Measurements from ENCODE around the gene DUSP14. TPM values are rescaled to one million over a fixed set of nuclear protein-coding genes. Genes with fewer than 3 reads are reported as not detected.

DUSP14 gene
- total RNA-seq, 3 donors from 2014 or later = 18.7 to 32.8 (median 24.6) TPM

DNA sequence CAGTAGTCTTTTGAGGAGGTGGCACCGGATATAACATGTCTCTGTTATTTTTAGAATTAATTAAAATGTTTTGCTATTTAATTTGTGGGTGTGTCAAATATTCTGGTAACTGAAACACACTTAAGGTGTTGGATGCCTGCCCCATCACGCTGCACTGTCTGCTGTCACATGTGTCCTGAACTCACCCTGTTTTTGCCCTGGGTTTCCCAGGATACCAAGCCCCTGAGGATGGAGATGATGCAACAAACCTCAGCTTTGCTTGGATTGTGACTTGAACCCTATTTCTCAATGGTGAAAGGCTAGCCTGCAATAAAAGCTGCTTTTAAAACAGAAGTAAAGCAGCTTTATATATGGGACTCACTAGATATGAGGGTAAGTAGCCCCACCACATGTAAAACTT is 11.5 kb upstream of the DUSP14 start:
- TF ChIP-seq, protein P1, sequence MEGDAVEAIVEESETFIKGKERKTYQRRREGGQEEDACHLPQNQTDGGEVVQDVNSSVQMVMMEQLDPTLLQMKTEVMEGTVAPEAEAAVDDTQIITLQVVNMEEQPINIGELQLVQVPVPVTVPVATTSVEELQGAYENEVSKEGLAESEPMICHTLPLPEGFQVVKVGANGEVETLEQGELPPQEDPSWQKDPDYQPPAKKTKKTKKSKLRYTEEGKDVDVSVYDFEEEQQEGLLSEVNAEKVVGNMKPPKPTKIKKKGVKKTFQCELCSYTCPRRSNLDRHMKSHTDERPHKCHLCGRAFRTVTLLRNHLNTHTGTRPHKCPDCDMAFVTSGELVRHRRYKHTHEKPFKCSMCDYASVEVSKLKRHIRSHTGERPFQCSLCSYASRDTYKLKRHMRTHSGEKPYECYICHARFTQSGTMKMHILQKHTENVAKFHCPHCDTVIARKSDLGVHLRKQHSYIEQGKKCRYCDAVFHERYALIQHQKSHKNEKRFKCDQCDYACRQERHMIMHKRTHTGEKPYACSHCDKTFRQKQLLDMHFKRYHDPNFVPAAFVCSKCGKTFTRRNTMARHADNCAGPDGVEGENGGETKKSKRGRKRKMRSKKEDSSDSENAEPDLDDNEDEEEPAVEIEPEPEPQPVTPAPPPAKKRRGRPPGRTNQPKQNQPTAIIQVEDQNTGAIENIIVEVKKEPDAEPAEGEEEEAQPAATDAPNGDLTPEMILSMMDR (IDR thresholded peaks at IDR 0.05) = no peak
- TF ChIP-seq POLR2AphosphoS5 (IDR thresholded peaks at IDR 0.05) = peak in 2 of 3 donors; percentile 63 to 77
- peak overlapping the region; percentile 76 to 89 for H3K27ac ChIP-seq

DNA sequence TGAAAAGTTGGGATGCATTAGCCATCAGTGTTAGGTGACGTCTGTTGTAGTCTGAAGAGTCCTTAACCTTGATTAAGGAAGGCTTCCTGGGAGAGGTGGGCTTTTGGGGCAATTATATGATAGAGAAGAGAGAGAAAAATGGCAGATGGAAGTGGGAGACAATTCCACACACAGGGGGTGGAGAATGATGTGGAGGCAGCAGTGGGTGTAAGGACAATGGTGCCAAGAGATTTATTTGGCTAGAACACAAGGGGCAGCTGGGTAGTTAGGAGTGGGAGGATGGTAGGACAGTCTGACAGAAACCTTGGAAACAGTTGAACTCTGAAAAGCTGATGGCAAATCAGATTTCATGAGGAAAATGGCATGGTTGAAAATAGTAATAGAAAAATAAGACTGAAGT is 10.7 kb upstream of the DUSP14 start:
- DNase-seq (ENCODE audit: low spot score in 2 of 2) = no peak
- peaks cover 5% of the 10 kb centered on the region for H3K36me3 ChIP-seq
- H3K9me3 ChIP-seq = no peaks in the 10 kb centered on the region
- no peaks in the 10 kb centered on the region for H3K27me3 ChIP-seq
- peaks cover 4 to 8% of the 10 kb centered on the region in 2 donors for H3K4me1 ChIP-seq
- H3K4me3 ChIP-seq = no peak overlapping the region
- TF ChIP-seq, protein P1 (IDR thresholded peaks at IDR 0.05) = no peak
- TF ChIP-seq POLR2AphosphoS5 (IDR thresholded peaks at IDR 0.05) (no peak), POLR2A (IDR thresholded peaks at IDR 0.05) (no peak)
- H3K27ac ChIP-seq = peak overlapping the region; percentile 51 to 89
- intact Hi-C loops (cut with DNase I; ENCODE audit: low total_unique reads) = loop anchor here (5.0 kb wide), 1 partner anchor 183 kb away; no protein-coding TSS in a partner anchor

More for the DNA sequence above, 11.5 kb upstream of the DUSP14 start:
- H3K4me1 ChIP-seq = peaks cover 4 to 8% of the 10 kb centered on the region in 2 donors
- H3K4me3 ChIP-seq = no peak overlapping the region
- DNase-seq (ENCODE audit: low spot score in 2 of 2) = peak in 1 of 2 donors; percentile 81
- no peaks in the 10 kb centered on the region for H3K9me3 ChIP-seq
- H3K27me3 ChIP-seq = no peaks in the 10 kb centered on the region
- H3K36me3 ChIP-seq = peaks cover 5% of the 10 kb centered on the region
- intact Hi-C loops (cut with DNase I; ENCODE audit: low total_unique reads) = loop anchor here (5.0 kb wide), 1 partner anchor 184 kb away; no protein-coding TSS in a partner anchor

DNA sequence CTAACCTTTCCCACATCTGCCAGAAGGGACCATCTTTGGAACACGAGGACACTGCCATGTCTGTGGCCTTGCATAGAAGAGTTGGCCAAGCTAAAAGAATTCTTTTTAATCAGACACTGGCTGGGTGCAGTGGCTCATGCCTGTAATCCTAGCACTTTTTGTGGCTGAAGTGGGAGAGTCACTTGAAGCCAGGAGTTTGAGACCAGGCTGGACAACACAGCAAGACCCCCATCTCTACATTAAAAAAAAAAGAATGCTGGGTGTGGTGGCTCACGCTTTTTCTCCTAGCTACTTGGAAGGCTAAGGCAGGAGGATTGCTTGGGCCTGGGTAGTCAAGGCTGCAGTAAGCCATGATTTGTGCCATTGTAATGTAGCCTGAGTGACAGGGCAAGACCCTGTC is 9.3 kb upstream of the DUSP14 start:
- TF ChIP-seq POLR2AphosphoS5 (IDR thresholded peaks at IDR 0.05) = no peak
- TF ChIP-seq POLR2A (IDR thresholded peaks at IDR 0.05) = no peak
- TF ChIP-seq, protein P1 (IDR thresholded peaks at IDR 0.05) = no peak
- Histone ChIP-seq H3K27me3 (no peaks in the 10 kb centered on the region), H3K4me3 (no peak overlapping the region), H3K4me1 (peaks cover 4 to 8% of the 10 kb centered on the region in 2 donors), H3K9me3 (no peaks in the 10 kb centered on the region), H3K27ac (no peak overlapping the region), H3K36me3 (peaks cover 5% of the 10 kb centered on the region)
- intact Hi-C loops (cut with DNase I; ENCODE audit: low total_unique reads) = no loop called here
- no peak for DNase-seq (ENCODE audit: low spot score in 2 of 2)

DNA sequence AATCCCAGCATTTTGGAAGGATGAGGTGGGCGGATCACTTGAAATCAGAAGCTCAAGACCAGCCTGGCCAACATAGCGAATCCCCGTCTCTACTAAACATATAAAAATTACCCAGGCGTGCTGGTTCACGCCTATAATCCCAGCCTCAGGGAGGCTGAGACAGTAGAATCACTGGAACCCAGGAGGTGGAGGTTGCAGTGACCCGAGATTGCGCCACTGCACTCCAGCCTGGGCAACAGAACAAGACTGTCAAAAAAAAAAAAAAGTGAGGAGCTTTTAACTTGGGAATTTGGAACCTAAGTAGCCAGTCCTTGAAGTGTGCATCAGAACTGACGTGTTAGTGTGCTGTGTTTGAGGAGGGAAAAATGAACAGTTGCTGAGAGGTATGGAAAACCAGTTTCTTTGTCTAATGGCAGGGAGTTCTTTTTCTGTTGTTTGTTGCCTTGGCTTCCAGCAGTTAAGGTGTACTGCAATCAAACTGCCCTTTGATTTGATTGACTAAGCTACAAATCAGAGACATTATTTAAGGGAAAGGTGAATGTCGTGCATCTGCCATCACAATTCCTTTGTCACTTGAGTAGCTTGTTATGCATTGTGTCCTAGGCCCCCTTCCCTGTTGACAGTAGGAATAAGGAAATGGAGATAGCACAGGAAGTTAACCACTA is 8.6 kb upstream of the DUSP14 start:
- H3K27me3 ChIP-seq = no peaks in the 10 kb centered on the region
- H3K4me3 ChIP-seq = no peak overlapping the region
- H3K36me3 ChIP-seq = peaks cover 5% of the 10 kb centered on the region
- no peak overlapping the region for H3K27ac ChIP-seq
- TF ChIP-seq POLR2A (IDR thresholded peaks at IDR 0.05) (no peak), POLR2AphosphoS5 (IDR thresholded peaks at IDR 0.05) (no peak)
- TF ChIP-seq, protein P1 (IDR thresholded peaks at IDR 0.05) = no peak
- H3K9me3 ChIP-seq = no peaks in the 10 kb centered on the region
- H3K4me1 ChIP-seq = peaks cover 3 to 4% of the 10 kb centered on the region in 2 donors
- intact Hi-C loops (cut with DNase I; ENCODE audit: low total_unique reads) = no loop called here
- no peak for DNase-seq (ENCODE audit: low spot score in 2 of 2)

DNA sequence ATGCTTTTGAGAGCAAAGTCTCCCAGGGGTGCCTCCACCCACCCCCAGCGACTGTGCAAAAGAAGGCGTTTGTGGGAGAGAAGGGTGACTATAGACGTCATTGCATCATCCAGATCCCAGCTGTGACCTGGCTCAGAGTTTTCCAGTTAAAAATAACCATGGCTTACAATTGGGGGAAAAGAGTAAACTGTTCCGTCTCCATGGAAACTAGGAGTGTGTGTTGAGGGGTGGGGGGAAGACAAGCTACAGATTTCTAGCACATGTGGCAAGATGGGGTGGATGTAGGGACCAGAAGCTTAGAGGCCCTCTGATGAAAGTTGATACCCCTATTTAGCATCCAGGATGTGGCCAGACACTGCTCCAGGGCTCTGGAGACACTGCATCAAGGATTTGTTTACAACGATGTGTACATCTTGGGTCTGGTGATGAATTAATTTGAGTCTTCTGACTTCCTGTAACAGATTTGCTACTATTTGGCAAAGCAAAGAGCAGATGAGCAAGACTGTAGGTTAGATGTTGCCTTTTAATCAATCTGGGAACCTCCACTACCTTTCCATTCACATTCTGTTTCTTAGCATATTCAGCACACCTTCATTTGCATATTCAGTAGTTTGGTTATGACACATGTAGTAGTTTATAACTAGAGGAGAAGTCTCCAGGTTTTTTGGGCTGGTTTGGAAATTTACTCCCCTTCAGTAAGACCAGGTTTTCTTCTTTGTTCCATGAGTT is 6.2 kb upstream of the DUSP14 start:
- Histone ChIP-seq H3K9me3 (no peaks in the 10 kb centered on the region), H3K4me3 (no peak overlapping the region), H3K27ac (peak overlapping the region; percentile 33 to 46), H3K36me3 (peaks cover 5% of the 10 kb centered on the region), H3K27me3 (no peaks in the 10 kb centered on the region), H3K4me1 (no peaks in the 10 kb centered on the region)
- TF ChIP-seq POLR2AphosphoS5 (IDR thresholded peaks at IDR 0.05) (no peak), POLR2A (IDR thresholded peaks at IDR 0.05) (no peak)
- TF ChIP-seq, protein P1 (IDR thresholded peaks at IDR 0.05) = no peak
- intact Hi-C loops (cut with DNase I; ENCODE audit: low total_unique reads) = no loop called here
- no peak for DNase-seq (ENCODE audit: low spot score in 2 of 2)
